HUES48 (cell line): ENCODE results near the gene LEMD3.

Experiments
- H3K27ac ChIP-seq: one replicate; pipeline ENCODE4 v1.7.0; 2013; ENCODE audit warnings: low read depth, low read length, inconsistent platforms
- H3K27me3 ChIP-seq: 2 replicates; pipeline ENCODE4 v1.6.1; 2013; ENCODE audit warnings: mild to moderate bottlenecking, low read length; ENCODE audit not compliant: control insufficient read depth, insufficient read depth
- H3K36me3 ChIP-seq: 2 replicates; pipeline ENCODE4 v1.6.1; 2013; ENCODE audit warnings: low read length; ENCODE audit not compliant: control insufficient read depth, insufficient read depth
- H3K4me1 ChIP-seq: 2 replicates; pipeline ENCODE4 v1.6.1; 2013; ENCODE audit warnings: mild to moderate bottlenecking, low read length; ENCODE audit not compliant: control insufficient read depth, insufficient read depth
- H3K4me3 ChIP-seq: 2 replicates; pipeline ENCODE4 v1.5.1; 2013; ENCODE audit warnings: mild to moderate bottlenecking, low read depth, low read length
- H3K9ac ChIP-seq: 2 replicates; pipeline ENCODE4 v1.6.1; 2013; ENCODE audit warnings: mild to moderate bottlenecking, low read depth, low read length, moderate library complexity
- H3K9me3 ChIP-seq: 2 replicates; pipeline ENCODE4 v1.6.1; 2013; ENCODE audit warnings: low read length; ENCODE audit not compliant: control insufficient read depth, insufficient read depth

The LEMD3 gene

DNA sequence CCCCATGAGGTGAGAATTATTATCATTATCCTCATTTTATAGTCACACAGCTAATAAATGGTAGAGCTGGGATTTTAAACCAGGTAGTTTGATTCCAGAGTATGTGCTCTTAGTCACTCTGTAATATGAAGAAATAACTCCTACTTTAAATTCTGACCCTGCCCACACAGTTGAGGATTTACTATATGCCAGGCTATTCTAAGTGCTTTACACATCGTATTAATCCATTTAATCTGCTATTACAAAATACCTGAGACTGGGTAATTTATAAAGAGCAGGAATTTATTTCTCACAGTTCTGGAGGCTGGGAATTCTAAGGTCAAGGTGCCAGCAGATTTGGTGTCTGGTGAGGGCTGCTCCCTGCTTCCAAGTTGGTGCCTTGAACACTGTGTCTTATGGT is 28.6 kb upstream of the LEMD3 start:
- H3K27me3 ChIP-seq = no peaks in the 10 kb centered on the region
- no peaks in the 10 kb centered on the region for H3K4me1 ChIP-seq
- H3K27ac ChIP-seq = no peak overlapping the region
- no peaks in the 10 kb centered on the region for H3K9me3 ChIP-seq
- H3K4me3 ChIP-seq = no peak overlapping the region
- H3K36me3 ChIP-seq = no peaks in the 10 kb centered on the region
- H3K9ac ChIP-seq = no peak overlapping the region

DNA sequence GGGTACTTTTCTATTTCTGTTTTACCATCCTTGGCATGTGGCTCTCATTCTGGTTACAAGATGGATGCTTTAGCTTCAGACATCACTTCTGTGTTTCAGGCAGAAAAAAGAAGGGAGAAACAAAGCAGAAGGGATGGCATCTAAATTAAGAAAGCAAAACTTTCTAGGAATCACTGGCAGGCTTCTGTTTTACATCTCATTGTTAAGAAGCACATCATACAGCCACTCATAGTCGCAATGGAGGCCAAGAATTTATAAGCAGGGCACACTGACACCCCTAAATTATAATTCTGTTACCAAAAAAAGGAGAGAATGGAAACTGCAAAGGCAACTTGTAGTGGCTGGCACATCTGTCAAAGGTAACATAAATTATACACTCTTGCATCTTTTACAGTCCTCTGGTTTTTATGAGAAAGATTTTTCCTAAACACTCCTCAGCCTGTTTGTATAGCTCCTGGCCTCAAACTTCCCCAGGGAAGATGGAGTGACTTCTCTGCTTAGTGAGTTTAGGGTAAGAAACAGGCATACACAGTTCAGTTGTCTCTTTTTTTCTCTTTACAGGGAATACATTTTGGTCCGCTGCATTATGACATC is 22.0 kb upstream of the LEMD3 start:
- H3K27ac ChIP-seq = no peak overlapping the region
- H3K27me3 ChIP-seq = no peaks in the 10 kb centered on the region
- no peaks in the 10 kb centered on the region for H3K4me1 ChIP-seq
- no peak overlapping the region for H3K4me3 ChIP-seq
- no peaks in the 10 kb centered on the region for H3K36me3 ChIP-seq
- no peaks in the 10 kb centered on the region for H3K9me3 ChIP-seq
- no peak overlapping the region for H3K9ac ChIP-seq

DNA sequence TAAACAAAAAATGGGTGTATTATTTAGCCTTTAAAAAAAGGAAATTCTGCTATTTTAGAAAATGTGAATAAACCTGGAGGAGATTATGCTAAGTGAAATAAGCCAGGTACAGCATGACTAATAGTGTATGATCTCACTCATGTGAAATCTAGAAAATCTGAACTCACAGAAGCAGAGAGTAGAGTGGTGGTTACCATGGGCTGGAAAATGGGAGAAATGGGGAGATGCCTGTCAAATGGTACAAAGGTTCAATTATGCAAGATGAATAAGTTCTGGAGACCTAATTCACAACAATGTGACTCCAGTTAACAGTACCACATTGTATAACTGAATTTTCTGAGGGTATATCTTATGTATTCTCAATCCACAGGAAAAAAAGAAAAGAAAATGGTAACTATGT is 17.4 kb upstream of the LEMD3 start:
- H3K27ac ChIP-seq = no peak overlapping the region
- no peaks in the 10 kb centered on the region for H3K27me3 ChIP-seq
- H3K4me3 ChIP-seq = no peak overlapping the region
- no peak overlapping the region for H3K9ac ChIP-seq
- H3K9me3 ChIP-seq = no peaks in the 10 kb centered on the region
- H3K4me1 ChIP-seq = no peaks in the 10 kb centered on the region
- no peaks in the 10 kb centered on the region for H3K36me3 ChIP-seq

DNA sequence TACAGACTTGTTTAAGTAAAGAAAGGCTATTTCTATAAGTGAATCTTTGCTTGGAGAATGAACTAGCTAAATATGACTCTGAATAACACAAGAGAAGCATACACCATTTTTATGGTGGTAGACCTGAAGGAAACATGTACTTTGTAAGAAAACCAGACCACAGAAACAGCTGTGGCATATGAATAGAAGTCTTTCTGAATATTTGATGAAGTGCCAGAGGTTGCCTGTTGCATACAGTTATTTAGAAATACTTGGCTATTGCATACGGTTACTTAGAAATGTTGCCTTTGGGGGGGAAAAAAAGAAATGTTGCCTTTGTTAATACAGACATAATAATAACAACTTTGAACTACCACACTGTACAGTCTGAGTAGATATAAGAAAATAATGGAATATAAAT is 16.8 kb upstream of the LEMD3 start:
- no peaks in the 10 kb centered on the region for H3K27me3 ChIP-seq
- H3K36me3 ChIP-seq = no peaks in the 10 kb centered on the region
- H3K27ac ChIP-seq = no peak overlapping the region
- H3K9ac ChIP-seq = no peak overlapping the region
- H3K4me1 ChIP-seq = no peaks in the 10 kb centered on the region
- H3K4me3 ChIP-seq = no peak overlapping the region
- H3K9me3 ChIP-seq = no peaks in the 10 kb centered on the region

DNA sequence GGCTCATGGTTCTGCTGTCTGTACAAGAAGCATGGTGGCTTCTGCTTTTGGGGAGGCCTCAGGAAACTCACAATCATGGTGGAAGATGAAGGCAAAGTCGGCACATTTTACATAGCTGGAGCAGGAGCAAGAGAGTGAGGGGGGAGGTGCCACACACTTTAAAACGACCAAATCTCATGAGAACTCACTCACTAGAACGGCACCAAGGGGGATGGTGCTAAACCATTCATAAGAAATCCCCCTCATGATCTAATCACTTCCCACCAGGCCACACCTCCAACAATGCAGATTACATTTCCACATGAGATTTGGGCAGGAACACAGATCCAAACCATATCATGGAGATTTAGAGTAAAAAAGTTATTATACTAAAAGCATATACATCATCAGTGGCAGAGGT is 13.6 kb upstream of the LEMD3 start:
- Histone ChIP-seq H3K4me3 (no peak overlapping the region), H3K36me3 (no peaks in the 10 kb centered on the region), H3K9me3 (no peaks in the 10 kb centered on the region), H3K27me3 (no peaks in the 10 kb centered on the region), H3K27ac (no peak overlapping the region), H3K4me1 (no peaks in the 10 kb centered on the region), H3K9ac (no peak overlapping the region)

DNA sequence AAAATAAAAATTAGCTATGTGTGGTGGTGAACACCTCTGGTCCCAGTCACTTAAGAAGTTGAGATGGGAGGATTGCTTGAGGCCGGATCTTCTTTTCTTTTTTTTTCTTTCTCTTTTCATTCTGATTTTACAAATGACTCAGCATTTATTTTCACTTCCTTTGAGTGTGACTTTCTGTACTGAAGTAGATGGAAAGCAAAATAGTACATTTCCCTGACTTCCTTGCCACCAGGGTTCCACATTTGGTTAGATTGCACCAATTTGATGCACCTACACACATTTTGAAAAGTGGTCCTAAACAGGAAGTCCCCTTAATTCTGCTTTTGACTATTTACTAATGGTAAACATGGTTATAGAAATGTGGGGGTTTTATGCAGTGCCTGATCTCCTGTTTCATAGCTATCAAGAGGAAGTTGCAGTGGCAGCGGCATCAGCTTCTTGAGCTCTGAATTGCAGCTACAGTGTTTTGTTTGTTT is 13.0 kb upstream of the LEMD3 start:
- Histone ChIP-seq H3K9me3 (no peaks in the 10 kb centered on the region), H3K27me3 (no peaks in the 10 kb centered on the region), H3K4me3 (no peak overlapping the region), H3K4me1 (no peaks in the 10 kb centered on the region), H3K27ac (no peak overlapping the region), H3K9ac (no peak overlapping the region), H3K36me3 (no peaks in the 10 kb centered on the region)

DNA sequence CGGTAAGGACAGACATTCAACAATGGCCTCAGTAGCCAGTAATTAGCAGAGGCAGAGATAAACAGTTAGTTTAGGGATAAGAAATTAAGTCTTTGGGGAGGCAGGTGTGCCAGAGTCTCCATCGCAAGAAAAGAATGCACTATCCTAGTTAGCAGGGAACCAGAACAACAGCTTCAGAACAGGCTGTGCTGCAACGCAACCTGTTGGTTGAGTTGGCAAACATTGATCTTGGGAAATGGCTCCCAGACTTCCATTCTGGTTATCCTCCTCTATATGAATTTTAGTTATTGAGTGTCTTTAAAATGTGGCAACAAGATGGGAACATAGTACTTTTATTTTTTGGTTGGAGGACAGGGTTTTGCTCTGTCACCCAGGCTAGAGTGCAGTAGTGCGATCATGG is 12.3 kb upstream of the LEMD3 start:
- Histone ChIP-seq H3K9ac (no peak overlapping the region), H3K9me3 (no peaks in the 10 kb centered on the region), H3K4me1 (no peaks in the 10 kb centered on the region), H3K36me3 (no peaks in the 10 kb centered on the region), H3K27ac (no peak overlapping the region), H3K4me3 (no peak overlapping the region), H3K27me3 (no peaks in the 10 kb centered on the region)

DNA sequence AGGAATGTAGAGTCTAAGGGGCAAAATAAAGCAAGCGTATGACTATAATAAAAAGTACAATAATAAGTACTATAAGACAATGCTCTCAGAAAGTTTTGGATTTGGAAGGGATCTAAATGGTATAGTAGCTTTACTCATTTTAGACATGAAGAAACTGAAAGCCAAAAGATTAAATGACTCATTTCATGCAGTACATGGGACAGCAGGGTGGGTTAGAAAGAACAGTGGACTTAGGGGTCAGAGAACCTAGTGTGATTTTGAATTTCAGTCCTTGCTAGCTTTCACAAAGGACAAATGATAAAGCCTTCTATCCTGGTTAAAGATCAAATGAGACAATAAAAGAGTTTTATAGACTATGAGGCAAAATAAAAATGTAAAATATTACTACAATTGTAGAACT is 6.8 kb upstream of the LEMD3 start:
- no peak overlapping the region for H3K9ac ChIP-seq
- no peaks in the 10 kb centered on the region for H3K4me1 ChIP-seq
- H3K27me3 ChIP-seq = peaks cover 3% of the 10 kb centered on the region
- H3K36me3 ChIP-seq = no peaks in the 10 kb centered on the region
- no peak overlapping the region for H3K4me3 ChIP-seq
- H3K9me3 ChIP-seq = no peaks in the 10 kb centered on the region
- H3K27ac ChIP-seq = no peak overlapping the region

DNA sequence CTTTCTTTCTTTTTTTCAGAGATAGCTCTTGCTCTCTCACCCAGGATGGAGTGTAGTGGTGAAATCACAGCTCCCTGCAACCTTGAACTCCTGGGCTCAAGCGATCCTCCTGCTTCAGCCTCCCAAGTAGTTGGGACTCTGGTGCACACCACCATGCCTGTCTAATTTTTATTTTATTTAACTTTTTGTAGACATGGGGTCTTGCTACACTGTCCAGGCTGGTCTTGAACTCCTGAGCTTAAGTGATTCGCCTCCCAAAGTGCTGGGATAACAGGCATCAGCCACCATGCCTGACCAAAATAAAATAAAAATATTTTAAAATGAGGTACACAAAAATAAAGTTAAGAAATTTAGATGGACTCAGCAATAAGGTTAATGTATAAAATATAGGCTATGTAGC is 5.1 kb upstream of the LEMD3 start:
- Histone ChIP-seq H3K4me3 (no peak overlapping the region), H3K27me3 (peaks cover 13% of the 10 kb centered on the region), H3K4me1 (no peaks in the 10 kb centered on the region), H3K36me3 (no peaks in the 10 kb centered on the region), H3K9ac (no peak overlapping the region), H3K9me3 (0 out of 2 replicates have a peak, but pooled peaks cover 5% of the 10 kb centered on the region), H3K27ac (no peak overlapping the region)

DNA sequence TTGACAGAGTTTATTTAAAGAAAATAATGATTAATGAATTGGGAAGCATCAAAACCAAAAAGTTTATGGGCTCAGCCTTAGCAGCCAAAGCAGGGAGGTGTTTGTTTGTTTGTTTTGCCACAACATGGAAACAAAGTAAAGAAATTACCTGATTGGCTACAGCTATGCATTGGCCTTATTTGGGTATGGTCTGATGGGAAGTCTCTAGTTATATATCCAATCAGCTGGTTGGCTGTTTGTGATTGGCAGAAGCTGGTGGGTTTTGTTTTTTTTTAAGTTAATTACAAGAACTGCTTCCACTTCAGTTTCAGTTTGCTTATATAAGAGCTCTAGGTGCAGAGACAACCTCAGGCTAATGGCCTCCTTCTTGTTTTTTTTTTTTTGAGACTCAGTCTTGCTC is 4.6 kb upstream of the LEMD3 start:
- Histone ChIP-seq H3K4me1 (no peaks in the 10 kb centered on the region), H3K27me3 (peaks cover 13% of the 10 kb centered on the region), H3K9me3 (0 out of 2 replicates have a peak, but pooled peaks cover 5% of the 10 kb centered on the region), H3K36me3 (no peaks in the 10 kb centered on the region), H3K4me3 (no peak overlapping the region), H3K27ac (no peak overlapping the region), H3K9ac (no peak overlapping the region)

DNA sequence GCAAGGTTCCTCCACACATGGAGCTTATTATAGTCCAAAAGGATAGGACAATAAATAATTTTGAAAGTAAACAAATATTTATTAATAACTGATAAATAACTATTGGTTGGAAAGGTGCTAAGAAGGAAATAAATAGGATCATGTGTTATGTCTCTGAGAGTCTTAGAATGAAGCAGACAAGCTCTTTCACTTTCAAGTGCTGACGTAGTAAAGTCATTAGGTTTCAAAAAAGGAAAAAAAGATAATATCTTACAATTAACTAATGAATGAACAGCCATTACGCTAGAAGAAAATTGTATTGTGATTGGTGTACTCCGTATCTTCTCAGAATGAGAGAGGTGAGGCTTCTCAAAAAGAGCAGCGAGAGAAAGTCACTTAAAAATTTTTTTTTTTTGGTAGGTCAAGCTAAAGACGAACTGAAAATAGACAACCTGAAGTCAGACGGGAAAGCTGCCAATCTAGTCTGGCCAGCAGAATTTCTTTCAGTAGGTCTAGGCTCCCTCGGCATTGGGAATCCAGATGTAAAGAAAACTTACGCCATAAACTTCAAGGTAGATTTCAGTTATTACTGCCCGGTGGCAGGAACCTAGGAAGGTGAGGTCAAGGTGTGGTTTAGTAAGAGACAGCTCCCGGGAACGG is 583 bp upstream of the LEMD3 start:
- peaks cover 13% of the 10 kb centered on the region for H3K27me3 ChIP-seq
- H3K27ac ChIP-seq = no peak overlapping the region

More for the DNA sequence above, 583 bp upstream of the LEMD3 start:
- Histone ChIP-seq H3K9ac (peak overlapping the region; percentile 24; the same call in 1 of the 2 replicates), H3K4me1 (peaks cover 16% of the 10 kb centered on the region; the same call in 1 of the 2 replicates), H3K4me3 (peak overlapping the region; percentile 89), H3K36me3 (peaks cover 12% of the 10 kb centered on the region; the same call in 1 of the 2 replicates), H3K9me3 (0 out of 2 replicates have a peak, but pooled peaks cover 5% of the 10 kb centered on the region)
